GM12873 (cell line): Measurements from ENCODE around the gene IL20.

Experiments
- CTCF ChIP-seq: IDR thresholded peaks from 2 replicates; pipeline ENCODE4 v1.5.1; 2012; ENCODE audit warnings: low read depth, mild to moderate bottlenecking, moderate library complexity, low read length, control low read depth; ENCODE audit not compliant: insufficient read depth; ENCODE audit errors: missing control alignments

Gene IL20

GRCh38 chr1:206891412-206891811 is 26.0 kb downstream of the IL20 start:
- no peak for TF ChIP-seq CTCF

GRCh38 chr1:206892351-206892984 is 27.0 kb downstream of the IL20 start:
- no peak for TF ChIP-seq CTCF

GRCh38 chr1:206893380-206893779 is 28.0 kb downstream of the IL20 start:
- TF ChIP-seq CTCF = no peak

- no peak for TF ChIP-seq CTCF
These were observed 29.9 kb downstream of the IL20 start for GRCh38 chr1:206895325-206895724.

- no peak for TF ChIP-seq CTCF
These were observed 30.4 kb downstream of the IL20 start for GRCh38 chr1:206895837-206896242.

- no peak for TF ChIP-seq CTCF
These were observed 30.8 kb downstream of the IL20 start for GRCh38 chr1:206896261-206896660.

GRCh38 chr1:206897175-206897574 is 31.8 kb downstream of the IL20 start, which contains the start of gene IL24:
Gene IL24 (plus strand): TSS chr1:206897443. CDS start chr1:206897833, 390 bp downstream.
- TF ChIP-seq CTCF = no peak
